ENCODE results near the gene LDLR. TPM values are rescaled to one million over a fixed set of nuclear protein-coding genes. Genes with fewer than 3 reads are reported as not detected.

The LDLR gene
- total and polyA plus RNA-seq, 2 of the 4 experiments (the other 2 are of a cell fraction): 45.2 to 53.8 TPM

- Histone ChIP-seq H3K9me1 (ENCODE audit: insufficient read depth, low read length) (peaks cover 13% of the 10 kb centered on the region), H3K56ac (ENCODE audit: extremely low read depth, insufficient read depth, low read length) (no peak overlapping the region), H3K27ac (ENCODE audit: insufficient read depth, low read length) (no peak overlapping the region; the same call in 1 of the 2 replicates), H3K9ac (ENCODE audit: low read depth, low read length) (no peak overlapping the region), H3K27me3 (ENCODE audit: control insufficient read depth, insufficient read depth, low read length) (no peaks in the 10 kb centered on the region), H3K36me3 (ENCODE audit: control insufficient read depth, insufficient read depth, low read length) (peaks cover 39% of the 10 kb centered on the region), H3K18ac (ENCODE audit: low read depth, low read length) (no peak overlapping the region), H3K9me3 (ENCODE audit: control insufficient read depth, insufficient read depth, low read length) (no peaks in the 10 kb centered on the region; the same call in 1 of the 2 replicates), H4K8ac (ENCODE audit: low read depth in 2 of 2, low read length in 2 of 2) (peak overlapping the region in 1 of 2 experiments; percentile 37; a peak in 1 of 4 replicates), H2AK5ac (ENCODE audit: low read depth, low read length) (no peak overlapping the region), H2BK5ac (ENCODE audit: low read depth, low read length, poor library complexity, severe bottlenecking) (no peak overlapping the region), H2BK20ac (ENCODE audit: low read depth, low read length) (no peak overlapping the region), H2BK15ac (ENCODE audit: low read depth, low read length) (no peak overlapping the region), H2AFZ (replicated peaks; ENCODE audit: low read length, poor library complexity) (no peak overlapping the region), H3K79me1 (ENCODE audit: low read depth in 1 of 2, low read length in 2 of 2) (peaks cover 17 to 39% of the 10 kb centered on the region in 2 experiments; a peak in 3 of 4 replicates), H4K20me1 (ENCODE audit: insufficient read depth, low read length) (no peaks in the 10 kb centered on the region), H3K4me2 (ENCODE audit: low read depth, low read length) (no peak overlapping the region), H4K5ac (ENCODE audit: low read depth, low read length) (no peak overlapping the region; the same call in 1 of the 2 replicates), H4K91ac (ENCODE audit: insufficient read depth, low read depth, low read length) (no peak overlapping the region), H3K4me1 (ENCODE audit: control insufficient read depth, insufficient read depth, low read length) (peaks cover 11% of the 10 kb centered on the region), H2AK9ac (replicated peaks; ENCODE audit: low read depth, low read length, poor library complexity) (no peak overlapping the region), H2BK120ac (ENCODE audit: low read depth, low read length) (no peak overlapping the region), H3K4ac (ENCODE audit: low read depth, low read length) (peak overlapping the region; percentile 52; the same call in 1 of the 2 replicates), H3K4me3 (ENCODE audit: insufficient read depth, low read depth, low read length) (no peak overlapping the region), H3K14ac (replicated peaks; ENCODE audit: low read depth, low read length) (peak overlapping the region; percentile 22; the same call in 1 of the 2 replicates), H3K23ac (ENCODE audit: low read depth, low read length) (no peak overlapping the region)
- no TSS peak for BruUV-seq (replicated peaks)
- no peak for TF ChIP-seq BHLHE40 (IDR thresholded peaks at IDR 0.05; ENCODE audit: low read depth, low read length)
- TF ChIP-seq CTCF (conservative IDR thresholded peaks at IDR 0.05; ENCODE audit: low read depth, low read length): no peak
- TF ChIP-seq RAD21 (IDR thresholded peaks at IDR 0.05; ENCODE audit: low read length): no peak
- no peak for TF ChIP-seq RCOR1 (IDR thresholded peaks at IDR 0.05; ENCODE audit: insufficient replicate concordance, low read length)
- TF ChIP-seq FOS (IDR thresholded peaks at IDR 0.05; ENCODE audit: low read depth, low read length): no peak
- TF ChIP-seq NFE2L2 (IDR thresholded peaks at IDR 0.05; ENCODE audit: low read depth, low read length): no peak
- TF ChIP-seq USF2 (IDR thresholded peaks at IDR 0.05; ENCODE audit: low read depth, low read length): no peak
- no peak for TF ChIP-seq ELK1 (IDR thresholded peaks at IDR 0.05; ENCODE audit: borderline replicate concordance, low read depth, low read length)
- no peak for TF ChIP-seq CHD1 (IDR thresholded peaks at IDR 0.05; ENCODE audit: low read depth, low read length)
- no peak for TF ChIP-seq SMC3 (IDR thresholded peaks at IDR 0.05; ENCODE audit: low read depth, low read length)
- no peak for TF ChIP-seq CEBPB (IDR thresholded peaks at IDR 0.05; ENCODE audit: low read depth, low read length)
- TF ChIP-seq POLR2A (IDR thresholded peaks at IDR 0.05; ENCODE audit: low read depth, low read length): no peak
- TF ChIP-seq MAFK (IDR thresholded peaks at IDR 0.05; ENCODE audit: low read depth, low read length): no peak
- TF ChIP-seq MAZ (IDR thresholded peaks at IDR 0.05; ENCODE audit: borderline replicate concordance, low read depth, low read length): no peak
- dilution Hi-C loops (cut with HindIII; ENCODE audit: low sequenced_read_pairs, unreplicated experiment): no loop called here
- 88% methylated on average over 9 of the region's 11 CpGs; no CpG with 5 or more reads in 1 of the 2 experiments for WGBS, 2 experiments (ENCODE audit: extremely low coverage in 2 of 2, insufficient read length in 1 of 2)
- POLR2A ChIA-PET (ENCODE audit: unreplicated experiment): no interaction called here
- CTCF ChIA-PET: interaction anchor here (0.8 to 1.0 kb wide), 3 partner anchors 18 to 39 kb away, joined by 3 to 6 read pairs (median 4); no protein-coding TSS in a partner anchor
- in situ Hi-C loops (cut with MboI; ENCODE audit: low sequenced_read_pairs): no loop called here
- DNase-seq (no peak), ATAC-seq (ENCODE audit: low read depth) (no peak)
- intact Hi-C loops (cut with micrococcal nuclease): no loop called here
These were observed 75.0 kb downstream of the LDLR start for GRCh38 chr19:11164296-11164695.
